ENCODE measurements around the gene DOCK4.

- TF ChIP-seq CTCF (IDR thresholded peaks at IDR 0.05) (no peak), POLR2A (IDR thresholded peaks at IDR 0.05) (no peak)
Observed at GRCh38 chr7:111736552-111736874, 469.7 kb downstream of the DOCK4 start.

Data from esophagus squamous epithelium (tissue), 4 donors.